ENCODE results near the gene MED20.

MED20 gene

GRCh38 chr6:41901882-41902519 is 18.9 kb downstream of the MED20 start:
- peak; percentile 78 for DNase-seq

GRCh38 chr6:41900861-41901260 is 20.1 kb downstream of the MED20 start:
- no peak for DNase-seq

GRCh38 chr6:41896281-41896680 is 24.7 kb downstream of the MED20 start:
- no peak for DNase-seq

GRCh38 chr6:41895300-41896233 is 25.4 kb downstream of the MED20 start, which contains the start of gene USP49:
TSS of gene USP49 (minus strand) at chr6:41895375. CDS start at chr6:41806983, 88,392 bp downstream.
- peak; percentile 97 for DNase-seq

- DNase-seq: peak; percentile 61
Measured at GRCh38 chr6:41894366-41895299, 26.3 kb downstream of the MED20 start.

GRCh38 chr6:41892921-41893564 is 27.9 kb downstream of the MED20 start:
- DNase-seq: no peak

GRCh38 chr6:41887331-41887751 is 33.6 kb downstream of the MED20 start:
- DNase-seq: no peak

GRCh38 chr6:41885930-41886329 is 35.0 kb downstream of the MED20 start:
- no peak for DNase-seq

GRCh38 chr6:41884957-41885356 is 36.0 kb downstream of the MED20 start:
- DNase-seq: no peak

- DNase-seq: no peak
Measured at GRCh38 chr6:41881506-41881905, 39.4 kb downstream of the MED20 start.

GRCh38 chr6:41878961-41879405 is 42.0 kb downstream of the MED20 start:
- no peak for DNase-seq

- no peak for DNase-seq
Measured at GRCh38 chr6:41878246-41878645, 42.7 kb downstream of the MED20 start.

- DNase-seq: no peak
Measured at GRCh38 chr6:41877051-41877680, 43.8 kb downstream of the MED20 start.

- no peak for DNase-seq
Measured at GRCh38 chr6:41874741-41875140, 46.2 kb downstream of the MED20 start.

- DNase-seq: no peak
Measured at GRCh38 chr6:41872147-41872546, 48.8 kb downstream of the MED20 start.

- DNase-seq: no peak
Measured at GRCh38 chr6:41871691-41872090, 49.2 kb downstream of the MED20 start.

GRCh38 chr6:41859356-41859755 is 61.6 kb downstream of the MED20 start:
- no peak for DNase-seq

GRCh38 chr6:41858703-41859102 is 62.2 kb downstream of the MED20 start:
- DNase-seq: no peak

All from activated CD8-positive, alpha-beta memory T cell treated with anti-CD3 and anti-CD28 coated beads for 24 hours (primary cell).